Stimulated activated CD8-positive, alpha-beta memory T cell treated with anti-CD3 and anti-CD28 coated beads, Interleukin-12 subunit alpha, Interleukin-12 subunit beta, amount 100 ng/mL, for 1 hour (primary cell): ENCODE data around the gene LRAT.

Experiments used
- DNase-seq: peaks from one replicate; pipeline ENCODE4 v3.0.0-alpha.2; 2020; ENCODE audit warnings: low read depth

LRAT gene

GRCh38 chr4:154778264-154778663 lies 34.5 kb downstream of the LRAT start:
- DNase-seq, result no peak

GRCh38 chr4:154779362-154779947 lies 35.7 kb downstream of the LRAT start:
- no peak for DNase-seq

GRCh38 chr4:154781126-154781982 lies 37.6 kb downstream of the LRAT start, which contains the start of gene RBM46:
Gene RBM46 (plus strand): TSS chr4:154781272. CDS start chr4:154796753, 15,481 bp downstream.
- no peak for DNase-seq

- no peak for DNase-seq
Measured at GRCh38 chr4:154781983-154782293, 38.1 kb downstream of the LRAT start.
